Transverse colon (tissue), 4 donors: ENCODE measurements around the gene PTCD1. TPM values are rescaled to one million over a fixed set of nuclear protein-coding genes. Genes with fewer than 3 reads are reported as not detected.

ENCODE experiments used
- DNase-seq: peaks from one replicate; pipeline ENCODE4 v3.0.0-alpha.2; 2019
- H3K27ac ChIP-seq, 4 donors: fragments of 200-600 bp; sonication (generic); 2 replicates each; pipeline ENCODE4 v1.5.1; 2016 to 2018; ENCODE audit warnings: inconsistent platforms in 4 of 4
- H3K27me3 ChIP-seq: fragments of 200-600 bp; sonication (generic); 2 replicates; pipeline ENCODE4 v1.5.1; 2017; ENCODE audit warnings: inconsistent platforms
- H3K36me3 ChIP-seq, 4 donors: fragments of 200-600 bp; sonication (generic); 2 replicates each; pipeline ENCODE4 v1.5.1; 2017 to 2019; ENCODE audit warnings: inconsistent platforms in 4 of 4
- H3K4me1 ChIP-seq, 4 donors: fragments of 200-600 bp; sonication (generic); 2 replicates each; pipeline ENCODE4 v1.5.1; 2017 to 2020; ENCODE audit warnings: inconsistent platforms in 4 of 4
- H3K4me3 ChIP-seq, 4 donors: fragments of 200-600 bp; sonication (generic); 1 replicate in 1 of 4; 2 replicates in 3 of 4; pipeline versions ENCODE4 v1.5.1 to v1.6.1; 2017 to 2019; ENCODE audit warnings: inconsistent platforms in 4 of 4
- H3K9me3 ChIP-seq, 2 donors: fragments of 200-600 bp; sonication (generic); 2 replicates each; pipeline ENCODE4 v1.5.1; 2017 to 2019; ENCODE audit warnings: inconsistent platforms in 2 of 2
- EP300 ChIP-seq: sonication (generic); formaldehyde crosslinking; IDR thresholded peaks from one replicate; pipeline ENCODE4 v1.6.1; 2017; ENCODE audit warnings: antibody characterized with exemption, low read depth
- POLR2A ChIP-seq: fragments of 450-650 bp; IDR thresholded peaks from one replicate; pipeline ENCODE4 v1.6.1; 2016; ENCODE audit warnings: antibody characterized with exemption, mild to moderate bottlenecking, moderate library complexity
- POLR2AphosphoS5 ChIP-seq, 3 donors: sonication (generic); formaldehyde crosslinking; IDR thresholded peaks; one replicate each; pipeline ENCODE4 v1.6.1; 2016; ENCODE audit warnings: antibody characterized with exemption in 3 of 3
- WGBS, 2 donors: methylation state at CpG; one replicate each; pipeline ENCODE4 v1.1.5; 2018; ENCODE audit warnings: low coverage in 1 of 2; 5-methylcytosine and 5-hydroxymethylcytosine counted together
- in situ Hi-C, 4 donors: fragments of 200-750 bp; cut with MboI; loops; one replicate each; pipeline versions ENCODE4 v1.15.0 to v1.15.1; 2017; ENCODE audit warnings: low sequenced_read_pairs in 3 of 4, low pct_ligation_motif_present in 1 of 4, low pct_unique_long_range_greater_than_20kb in 1 of 4
- intact Hi-C: fragments of 100-400 bp; cut with DNase I; formaldehyde crosslinking; loops from one replicate; pipeline ENCODE4 v1.15.1; 2023; ENCODE audit warnings: low total_unique reads
- total RNA-seq, 4 donors: library from RNA; depleted of rRNA; stranded (reverse); fragments of >200 nt; gene quantifications; one replicate each; pipeline ENCODE4 v1.1.0, GENCODE V29; 2016
- TF ChIP-seq, protein P1 (sequence below), 5 experiments: fragments of 200-600 bp in 3 of 5; fragments of 450-650 bp in 2 of 5; sonication (generic) in 3 of 5; IDR thresholded peaks; 1 replicate in 2 of 5; 2 replicates in 3 of 5; pipeline ENCODE4 v1.5.1; 2016 to 2017; ENCODE audit warnings: antibody characterized with exemption in 5 of 5, inconsistent platforms in 3 of 5, mild to moderate bottlenecking in 2 of 5, moderate library complexity in 1 of 5

The PTCD1 gene, protein sequence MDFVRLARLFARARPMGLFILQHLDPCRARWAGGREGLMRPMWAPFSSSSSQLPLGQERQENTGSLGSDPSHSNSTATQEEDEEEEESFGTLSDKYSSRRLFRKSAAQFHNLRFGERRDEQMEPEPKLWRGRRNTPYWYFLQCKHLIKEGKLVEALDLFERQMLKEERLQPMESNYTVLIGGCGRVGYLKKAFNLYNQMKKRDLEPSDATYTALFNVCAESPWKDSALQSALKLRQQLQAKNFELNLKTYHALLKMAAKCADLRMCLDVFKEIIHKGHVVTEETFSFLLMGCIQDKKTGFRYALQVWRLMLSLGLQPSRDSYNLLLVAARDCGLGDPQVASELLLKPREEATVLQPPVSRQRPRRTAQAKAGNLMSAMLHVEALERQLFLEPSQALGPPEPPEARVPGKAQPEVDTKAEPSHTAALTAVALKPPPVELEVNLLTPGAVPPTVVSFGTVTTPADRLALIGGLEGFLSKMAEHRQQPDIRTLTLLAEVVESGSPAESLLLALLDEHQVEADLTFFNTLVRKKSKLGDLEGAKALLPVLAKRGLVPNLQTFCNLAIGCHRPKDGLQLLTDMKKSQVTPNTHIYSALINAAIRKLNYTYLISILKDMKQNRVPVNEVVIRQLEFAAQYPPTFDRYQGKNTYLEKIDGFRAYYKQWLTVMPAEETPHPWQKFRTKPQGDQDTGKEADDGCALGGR
- 10 to 100 TPM in 1 of 4 donors, 1 to 10 TPM in 3; 1.8 to 38.2 (median 5.5) TPM for total RNA-seq

DNA sequence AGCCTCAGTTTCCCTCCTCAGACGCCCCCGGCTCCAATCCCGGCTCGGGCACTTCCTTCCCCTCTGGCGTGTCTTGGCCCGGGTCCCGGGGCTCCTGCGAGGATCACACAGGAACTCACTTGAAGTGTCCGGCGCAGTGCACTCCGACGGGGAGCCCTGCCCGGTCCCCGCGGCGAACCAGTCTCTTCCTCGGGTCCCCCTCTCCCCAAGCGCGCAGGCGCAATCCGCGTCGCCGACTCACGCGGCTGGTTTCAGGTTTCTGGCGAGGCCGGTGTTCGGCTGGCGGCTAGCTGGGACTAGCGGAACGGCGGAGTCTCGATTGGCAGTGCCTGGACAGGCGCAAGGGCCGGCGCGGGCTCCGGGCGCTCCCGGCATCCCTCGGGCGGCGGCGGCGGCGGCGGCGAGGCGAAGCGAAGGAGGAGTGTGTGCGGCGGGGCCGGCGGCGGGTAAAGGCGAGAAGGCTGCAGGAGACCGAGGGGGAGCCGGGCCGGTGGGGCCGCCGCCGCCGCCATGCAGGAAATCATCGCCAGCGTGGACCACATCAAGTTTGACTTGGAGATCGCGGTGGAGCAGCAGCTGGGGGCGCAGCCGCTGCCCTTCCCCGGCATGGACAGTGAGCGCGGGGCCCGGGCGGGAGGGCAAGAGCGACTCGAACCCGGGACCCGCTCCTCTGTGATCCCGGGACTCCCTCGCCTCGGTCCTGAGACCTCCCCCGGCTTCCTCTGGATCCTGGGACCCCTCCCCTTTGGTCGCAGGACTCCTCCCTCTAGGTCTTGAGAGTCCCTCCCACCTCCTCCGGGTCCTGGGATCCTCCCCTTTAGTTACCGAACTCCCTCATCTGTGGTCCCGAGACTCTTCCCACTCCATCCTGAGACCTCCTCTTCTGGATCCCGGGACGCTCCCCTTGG lies at the start of gene PTCD1, which contains the start of gene CPSF4:
PTCD1 (minus strand) TSS at position 226 of the 908 bp plus-strand sequence. CDS start 3,556 bp downstream, outside the sequence.
CPSF4 (plus strand) TSS at position 371 of the 908 bp plus-strand sequence; CDS start at position 511, 140 bp downstream.
- TF ChIP-seq, protein P1, sequence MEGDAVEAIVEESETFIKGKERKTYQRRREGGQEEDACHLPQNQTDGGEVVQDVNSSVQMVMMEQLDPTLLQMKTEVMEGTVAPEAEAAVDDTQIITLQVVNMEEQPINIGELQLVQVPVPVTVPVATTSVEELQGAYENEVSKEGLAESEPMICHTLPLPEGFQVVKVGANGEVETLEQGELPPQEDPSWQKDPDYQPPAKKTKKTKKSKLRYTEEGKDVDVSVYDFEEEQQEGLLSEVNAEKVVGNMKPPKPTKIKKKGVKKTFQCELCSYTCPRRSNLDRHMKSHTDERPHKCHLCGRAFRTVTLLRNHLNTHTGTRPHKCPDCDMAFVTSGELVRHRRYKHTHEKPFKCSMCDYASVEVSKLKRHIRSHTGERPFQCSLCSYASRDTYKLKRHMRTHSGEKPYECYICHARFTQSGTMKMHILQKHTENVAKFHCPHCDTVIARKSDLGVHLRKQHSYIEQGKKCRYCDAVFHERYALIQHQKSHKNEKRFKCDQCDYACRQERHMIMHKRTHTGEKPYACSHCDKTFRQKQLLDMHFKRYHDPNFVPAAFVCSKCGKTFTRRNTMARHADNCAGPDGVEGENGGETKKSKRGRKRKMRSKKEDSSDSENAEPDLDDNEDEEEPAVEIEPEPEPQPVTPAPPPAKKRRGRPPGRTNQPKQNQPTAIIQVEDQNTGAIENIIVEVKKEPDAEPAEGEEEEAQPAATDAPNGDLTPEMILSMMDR (IDR thresholded peaks at IDR 0.05): no peak
- TF ChIP-seq POLR2AphosphoS5 (IDR thresholded peaks at IDR 0.05) (peak; percentile 60 to 69 (median 66)), POLR2A (peak; percentile 49), EP300 (no peak)
- Histone ChIP-seq H3K36me3 (peaks cover 0 to 12% (median 3%) of the 10 kb centered on the region in 4 donors), H3K4me3 (peak within 1 kb of the TSS; percentile 84 to 99 (median 91)), H3K9me3 (no peaks in the 10 kb centered on the region), H3K4me1 (peaks cover 9 to 22% (median 19%) of the 10 kb centered on the region in 4 donors), H3K27me3 (no peaks in the 10 kb centered on the region), H3K27ac (peak within 1 kb of the TSS; percentile 87 to 93 (median 91))
- DNase-seq: peak; percentile 96
- in situ Hi-C loops: no loop called here
- WGBS, 2 donors: 0% methylated on average over 2 to 71 of the region's 89 CpGs
- intact Hi-C loops: no loop called here

DNA sequence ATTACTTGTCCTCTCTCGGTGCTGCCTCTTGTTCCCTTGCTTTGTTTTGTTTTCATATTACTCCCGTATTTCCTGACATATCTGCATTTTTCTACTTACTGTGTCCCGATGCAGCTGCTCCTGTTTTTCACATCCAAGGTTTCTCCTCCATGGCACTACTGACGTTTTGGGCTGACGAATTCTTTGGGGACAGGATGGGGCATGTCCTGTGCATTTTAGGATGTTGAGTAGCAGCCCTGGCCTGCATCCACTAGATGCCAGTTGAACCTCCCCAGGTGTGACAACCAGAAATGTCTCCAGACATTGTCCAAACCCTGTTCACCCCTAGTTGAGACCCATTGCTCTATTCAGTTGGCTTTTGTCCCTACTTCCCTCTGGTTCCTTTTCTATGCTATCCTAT lies 46.5 kb upstream of the PTCD1 start:
- Histone ChIP-seq H3K27ac (no peak overlapping the region), H3K36me3 (peaks cover 0 to 20% (median 0%) of the 10 kb centered on the region in 4 donors), H3K27me3 (no peaks in the 10 kb centered on the region), H3K9me3 (no peaks in the 10 kb centered on the region), H3K4me3 (no peak overlapping the region), H3K4me1 (no peaks in the 10 kb centered on the region)
- WGBS, 2 donors: 89 to 94% methylated on average over 5 of the region's 5 CpGs
- no peak for TF ChIP-seq POLR2A
- no peak for TF ChIP-seq EP300
- no peak for TF ChIP-seq POLR2AphosphoS5 (IDR thresholded peaks at IDR 0.05)
- TF ChIP-seq, protein P1 (IDR thresholded peaks at IDR 0.05): no peak
- intact Hi-C loops (no loop called here), in situ Hi-C loops (no loop called here)
- DNase-seq: no peak

DNA sequence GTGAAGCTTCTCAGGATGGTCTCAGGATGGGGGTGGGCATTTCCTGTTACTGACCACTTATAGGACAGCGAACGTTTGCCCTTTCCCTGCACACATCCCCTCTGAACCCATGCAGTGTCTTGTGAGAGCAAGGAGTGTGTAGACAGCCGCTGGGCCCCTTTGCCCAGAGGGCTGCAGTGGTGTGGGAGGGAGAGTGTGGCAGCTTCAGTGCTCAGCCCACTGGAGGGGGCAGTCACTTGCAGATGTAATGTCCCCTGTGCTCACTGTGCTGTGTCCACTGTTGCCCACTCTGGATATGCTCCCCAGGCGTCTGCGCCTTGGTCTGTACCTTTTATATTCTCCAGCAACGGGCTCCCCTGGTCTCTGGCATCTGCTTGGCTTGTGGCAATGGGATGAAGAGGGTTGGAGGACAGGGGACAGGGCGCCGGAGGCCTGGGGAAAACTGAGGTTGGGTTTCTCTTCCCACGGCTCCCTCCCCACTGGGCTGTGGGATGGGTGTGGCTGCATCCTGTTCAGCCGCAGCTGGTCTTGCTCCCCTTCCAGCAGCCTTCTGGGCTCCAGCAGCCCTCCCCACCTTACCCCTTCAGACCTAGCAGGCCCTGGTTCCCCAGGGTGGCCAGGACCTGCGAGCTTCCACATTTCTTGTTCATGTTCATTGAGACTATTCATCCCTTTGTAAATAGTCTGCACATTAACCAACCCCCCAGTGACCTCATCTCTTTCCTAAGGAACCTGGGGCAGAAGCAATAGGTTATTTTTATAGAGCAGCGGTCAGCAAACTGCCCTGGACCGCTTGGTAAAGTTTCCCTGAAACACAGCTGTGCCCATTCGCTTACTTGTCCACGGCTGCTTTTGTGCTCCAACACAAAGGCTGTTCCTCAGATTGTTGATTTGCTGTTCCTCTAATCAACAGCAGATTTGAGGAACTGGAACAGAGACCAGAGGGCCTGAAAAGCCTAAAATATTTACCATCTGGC lies 40.2 kb upstream of the PTCD1 start:
- Histone ChIP-seq H3K36me3 (peaks cover 0 to 19% (median 0%) of the 10 kb centered on the region in 4 donors), H3K9me3 (no peaks in the 10 kb centered on the region), H3K4me1 (peaks cover 4 to 14% (median 6%) of the 10 kb centered on the region in 4 donors), H3K27ac (no peak overlapping the region), H3K4me3 (no peak overlapping the region), H3K27me3 (no peaks in the 10 kb centered on the region)
- TF ChIP-seq, protein P1 (IDR thresholded peaks at IDR 0.05): no peak
- TF ChIP-seq POLR2A (no peak), POLR2AphosphoS5 (IDR thresholded peaks at IDR 0.05) (no peak), EP300 (no peak)
- intact Hi-C loops: no loop called here
- in situ Hi-C loops: no loop called here
- 80% methylated on average over 15 of the region's 15 CpGs; no CpG with 5 or more reads in 1 of the 2 donors for WGBS, 2 donors
- DNase-seq: no peak
